Stimulated activated naive CD8-positive, alpha-beta T cell treated with anti-CD3 and anti-CD28 coated beads, Interleukin-15, Interleukin-2, amounts not matched to agents 100 ng/mL and 50 ng/mL, for 24 hours (primary cell): ENCODE results near the gene NOC2L.

ENCODE experiments used
- H3K27ac Mint-ChIP-seq: one replicate; pipeline ENCODE4 v1.8.0; 2021; ENCODE audit warnings: mild to moderate bottlenecking, mixed read lengths
- H3K27me3 Mint-ChIP-seq: one replicate; pipeline ENCODE4 v1.8.0; 2021; ENCODE audit warnings: mixed read lengths
- H3K36me3 Mint-ChIP-seq: one replicate; pipeline ENCODE4 v1.8.0; 2021; ENCODE audit warnings: low read depth, mixed read lengths
- H3K4me1 Mint-ChIP-seq: one replicate; pipeline ENCODE4 v1.8.0; 2021; ENCODE audit warnings: low read depth, mixed read lengths
- H3K4me3 Mint-ChIP-seq: one replicate; pipeline ENCODE4 v1.8.0; 2021; ENCODE audit warnings: mild to moderate bottlenecking, mixed read lengths
- H3K9me3 Mint-ChIP-seq: one replicate; pipeline ENCODE4 v1.8.0; 2021; ENCODE audit warnings: mixed read lengths

The NOC2L gene

DNA sequence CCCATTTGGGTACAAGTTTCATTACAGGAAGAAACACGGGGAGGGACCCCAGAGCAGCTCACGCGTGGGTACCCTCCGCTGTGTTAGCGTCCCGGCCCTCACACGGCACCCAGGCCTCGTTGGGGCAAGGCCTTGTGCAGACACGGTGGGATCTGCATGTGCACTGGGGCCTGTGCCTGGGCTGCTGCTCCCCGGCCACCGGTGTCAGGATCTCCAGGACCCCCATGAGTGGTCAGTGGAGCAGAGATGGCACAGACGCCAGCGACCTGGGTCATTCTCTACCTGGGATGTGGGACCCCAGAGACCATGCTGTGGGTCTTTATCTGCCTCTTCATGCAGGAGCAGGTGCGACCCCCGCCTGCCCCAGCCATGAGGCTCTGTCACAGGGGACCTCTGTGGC is 40.7 kb downstream of the NOC2L start:
- Mint-ChIP-seq H3K27ac (no peak overlapping the region), H3K4me3 (no peak overlapping the region), H3K27me3 (peaks cover 36% of the 10 kb centered on the region), H3K9me3 (no peaks in the 10 kb centered on the region), H3K4me1 (peaks cover 13% of the 10 kb centered on the region), H3K36me3 (no peaks in the 10 kb centered on the region)

DNA sequence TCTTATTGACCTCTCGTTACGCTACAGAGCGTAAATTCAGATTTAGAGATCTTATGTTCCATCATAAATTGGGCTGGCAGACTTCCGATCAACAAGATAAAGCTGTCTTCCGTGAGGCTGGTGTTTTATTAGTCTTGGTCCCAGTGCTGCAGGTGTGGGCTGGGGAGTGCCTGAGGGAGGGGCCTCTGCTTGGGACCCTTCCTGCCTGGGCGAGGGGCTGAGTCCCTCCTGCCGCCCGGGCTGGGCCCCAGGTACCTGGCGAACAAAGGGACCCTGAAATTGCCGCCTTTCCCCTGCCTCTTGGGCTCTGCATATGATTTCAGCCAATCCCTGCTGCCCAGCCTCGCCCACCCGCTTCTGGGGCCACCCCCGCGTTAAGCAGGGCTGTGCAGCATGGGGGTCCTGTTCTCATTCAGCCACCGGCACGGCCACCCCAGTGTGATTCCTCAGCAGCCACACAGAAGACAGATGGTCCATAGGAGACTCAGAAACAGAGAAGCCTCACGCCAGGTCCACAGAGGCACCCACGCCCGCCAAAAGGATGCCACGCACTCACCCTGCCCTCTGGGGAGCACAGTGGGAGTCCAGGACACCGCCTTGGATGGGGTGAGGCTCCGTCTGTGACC is 41.5 kb downstream of the NOC2L start:
- Mint-ChIP-seq H3K27ac (no peak overlapping the region), H3K27me3 (peaks cover 34% of the 10 kb centered on the region), H3K4me3 (no peak overlapping the region), H3K9me3 (no peaks in the 10 kb centered on the region), H3K4me1 (peaks cover 9% of the 10 kb centered on the region), H3K36me3 (no peaks in the 10 kb centered on the region)

DNA sequence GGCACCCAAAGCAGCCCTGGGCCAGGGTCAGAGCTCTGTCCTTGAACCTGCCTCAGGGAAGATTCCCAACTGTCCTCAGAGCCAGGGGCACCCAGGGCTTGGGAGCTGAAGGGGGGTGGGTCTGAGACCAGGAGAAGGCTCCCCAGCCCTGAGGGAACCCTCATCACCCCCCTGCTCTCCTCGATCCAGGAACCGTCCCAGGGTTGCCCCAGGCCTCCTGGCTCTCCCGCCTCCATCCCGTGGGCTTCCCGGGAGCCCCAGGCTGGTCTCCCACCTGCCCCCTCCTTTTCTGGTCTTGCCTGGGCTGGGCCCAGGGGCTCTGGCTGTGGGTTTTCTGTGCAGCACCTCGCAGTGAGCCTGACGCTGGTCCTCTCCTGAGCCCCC is 42.0 kb downstream of the NOC2L start:
- H3K4me3 Mint-ChIP-seq = no peak overlapping the region
- H3K36me3 Mint-ChIP-seq = no peaks in the 10 kb centered on the region
- H3K9me3 Mint-ChIP-seq = no peaks in the 10 kb centered on the region
- H3K27me3 Mint-ChIP-seq = peaks cover 32% of the 10 kb centered on the region
- H3K4me1 Mint-ChIP-seq = peaks cover 9% of the 10 kb centered on the region
- no peak overlapping the region for H3K27ac Mint-ChIP-seq

DNA sequence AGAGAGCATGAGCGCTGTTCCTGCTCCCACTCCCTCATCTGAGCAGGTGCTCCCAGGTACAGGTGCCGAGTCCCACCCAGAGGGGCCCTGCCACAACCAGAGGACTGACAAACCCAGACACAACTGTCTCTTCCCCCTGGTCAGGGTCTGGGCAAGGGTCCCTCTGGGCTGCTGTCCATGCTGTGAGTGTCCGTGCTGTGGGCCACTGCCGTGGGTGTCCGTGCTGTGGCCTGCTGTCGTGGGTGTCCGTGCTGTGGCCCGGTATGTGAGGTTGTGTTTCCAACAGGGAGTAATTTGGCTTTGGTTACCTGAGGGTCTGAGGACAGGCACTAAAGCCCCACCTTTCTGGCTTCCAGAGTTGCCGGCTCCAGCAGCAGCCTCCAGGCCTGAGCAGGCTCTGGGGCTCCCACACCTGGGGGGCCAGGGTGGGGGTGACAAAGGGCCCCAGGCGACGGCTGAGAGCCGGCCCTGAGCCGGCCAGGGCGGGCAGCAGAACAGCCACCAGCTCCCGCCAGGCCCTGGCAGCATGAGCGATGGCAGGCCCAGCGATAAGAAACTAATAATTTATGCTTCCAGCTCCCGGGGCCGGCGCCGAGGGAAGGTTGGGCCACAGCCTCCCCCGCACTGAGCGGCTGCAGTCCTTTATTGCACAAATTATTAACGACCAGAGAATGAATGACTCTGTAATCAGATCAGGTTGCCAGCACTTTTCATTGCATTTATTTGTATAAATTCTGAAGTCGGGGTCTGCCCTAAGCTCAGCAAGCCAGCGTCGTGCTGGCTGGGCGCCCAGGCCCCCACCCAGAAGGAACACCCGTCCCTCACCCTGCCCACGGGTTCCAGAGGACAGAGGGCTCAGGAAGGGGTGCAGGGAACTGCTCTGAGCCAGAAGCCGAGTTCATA is 42.6 kb downstream of the NOC2L start:
- Mint-ChIP-seq H3K36me3 (no peaks in the 10 kb centered on the region), H3K4me3 (no peak overlapping the region), H3K9me3 (no peaks in the 10 kb centered on the region), H3K27ac (no peak overlapping the region), H3K4me1 (peaks cover 6% of the 10 kb centered on the region), H3K27me3 (peaks cover 30% of the 10 kb centered on the region)

DNA sequence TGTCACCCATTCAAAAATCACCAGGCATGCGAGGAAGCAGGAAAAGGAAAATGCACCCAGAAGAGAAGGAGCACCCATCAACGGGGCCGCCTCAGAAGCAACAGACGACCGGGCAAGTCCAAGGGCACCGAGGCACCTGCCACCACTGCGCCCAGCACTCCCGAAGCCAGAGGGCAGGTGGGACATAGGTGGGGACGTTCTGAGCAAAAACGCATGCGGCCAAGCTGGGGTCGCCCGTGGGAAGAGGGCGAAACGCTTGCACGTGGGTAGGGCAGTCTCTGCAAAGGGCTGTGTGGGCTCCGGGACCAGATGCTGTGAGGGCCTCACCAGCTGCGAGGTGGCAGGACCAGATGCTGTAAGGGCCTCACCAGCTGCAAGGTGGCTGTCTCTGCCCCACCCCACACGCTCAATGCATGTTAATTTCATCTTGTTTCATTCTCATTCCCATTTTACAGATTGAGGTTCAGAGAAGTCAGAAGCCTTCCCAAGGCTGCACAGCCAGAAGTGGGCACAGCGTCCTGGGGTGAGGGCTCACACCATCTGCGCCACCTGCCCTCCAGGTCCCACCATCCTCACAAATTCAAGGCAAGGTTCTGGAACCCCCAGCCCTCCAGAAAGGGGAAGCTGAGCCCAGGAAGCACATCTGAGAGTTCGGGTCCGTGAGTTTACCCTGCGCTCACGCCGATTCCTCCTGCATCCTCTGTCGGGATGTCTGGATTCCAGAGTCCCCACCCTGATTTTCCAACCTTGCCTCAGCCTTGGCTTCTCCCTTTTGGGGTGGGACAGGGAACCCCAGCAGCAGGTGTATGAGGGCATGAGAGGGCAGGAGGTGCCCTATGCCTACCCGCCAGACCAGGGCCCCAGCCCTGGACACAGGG is 43.5 kb downstream of the NOC2L start:
- H3K27ac Mint-ChIP-seq = no peak overlapping the region
- no peak overlapping the region for H3K4me3 Mint-ChIP-seq
- H3K4me1 Mint-ChIP-seq = peaks cover 2% of the 10 kb centered on the region
- H3K9me3 Mint-ChIP-seq = no peaks in the 10 kb centered on the region
- peaks cover 32% of the 10 kb centered on the region for H3K27me3 Mint-ChIP-seq
- no peaks in the 10 kb centered on the region for H3K36me3 Mint-ChIP-seq

DNA sequence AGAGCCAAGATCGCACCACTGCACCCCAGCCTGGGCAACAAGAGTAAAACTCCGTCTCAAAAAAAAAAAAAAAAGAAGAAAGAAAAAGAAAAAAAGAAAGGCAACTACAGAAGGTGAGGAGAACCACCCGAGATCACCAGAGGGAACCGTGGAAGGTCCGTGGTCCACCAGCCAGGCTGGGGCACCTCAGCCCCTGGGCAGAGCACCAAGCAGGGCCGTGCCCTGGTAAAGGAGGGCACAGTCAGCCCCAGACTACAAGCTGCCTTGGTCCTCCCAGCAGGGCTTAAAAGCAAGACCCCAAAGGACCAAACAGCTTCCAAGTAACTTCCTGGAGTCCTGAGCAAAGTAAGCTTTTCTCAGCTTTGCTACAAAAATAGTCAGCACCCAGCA is 44.2 kb downstream of the NOC2L start:
- no peak overlapping the region for H3K27ac Mint-ChIP-seq
- no peaks in the 10 kb centered on the region for H3K9me3 Mint-ChIP-seq
- no peaks in the 10 kb centered on the region for H3K4me1 Mint-ChIP-seq
- no peak overlapping the region for H3K4me3 Mint-ChIP-seq
- H3K36me3 Mint-ChIP-seq = no peaks in the 10 kb centered on the region
- H3K27me3 Mint-ChIP-seq = peaks cover 27% of the 10 kb centered on the region

DNA sequence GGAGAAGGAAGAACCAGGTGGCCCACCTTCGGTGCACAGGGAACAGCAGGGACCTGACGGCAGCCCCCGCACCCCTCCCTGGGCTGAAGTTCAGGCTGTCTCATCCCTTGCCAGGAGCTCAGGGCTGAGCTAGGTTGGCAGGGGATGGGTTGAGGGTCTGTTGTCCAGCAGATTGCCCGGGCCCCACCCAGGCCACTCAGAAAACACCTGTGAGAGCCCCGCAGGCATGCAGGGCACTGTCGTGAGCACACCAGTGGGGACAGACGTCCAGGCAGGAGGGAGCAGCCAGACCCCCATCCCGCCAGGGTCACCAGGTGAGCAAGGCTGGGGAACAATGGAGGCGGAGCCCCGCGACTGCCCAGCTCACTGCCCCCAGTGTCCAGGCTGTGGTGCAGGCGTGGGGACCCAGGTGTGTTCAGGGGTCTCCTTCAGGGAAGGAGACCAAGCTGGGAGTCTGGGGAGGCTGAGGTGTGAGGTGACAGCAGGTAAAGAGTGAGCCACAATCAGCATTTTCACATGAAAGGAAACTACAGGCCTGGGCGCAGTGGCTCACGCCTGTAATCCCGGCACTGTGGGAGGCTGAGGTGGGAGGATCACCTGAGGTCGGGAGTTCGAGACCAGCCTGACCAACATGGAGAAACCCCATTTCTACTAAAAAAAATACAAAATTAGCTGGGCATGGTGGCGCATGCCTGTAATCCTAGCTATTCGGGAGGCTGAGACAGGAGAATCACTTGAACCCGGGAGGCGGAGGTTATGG is 44.7 kb downstream of the NOC2L start:
- Mint-ChIP-seq H3K27me3 (peaks cover 27% of the 10 kb centered on the region), H3K4me3 (no peak overlapping the region), H3K36me3 (no peaks in the 10 kb centered on the region), H3K4me1 (no peaks in the 10 kb centered on the region), H3K27ac (no peak overlapping the region), H3K9me3 (no peaks in the 10 kb centered on the region)

DNA sequence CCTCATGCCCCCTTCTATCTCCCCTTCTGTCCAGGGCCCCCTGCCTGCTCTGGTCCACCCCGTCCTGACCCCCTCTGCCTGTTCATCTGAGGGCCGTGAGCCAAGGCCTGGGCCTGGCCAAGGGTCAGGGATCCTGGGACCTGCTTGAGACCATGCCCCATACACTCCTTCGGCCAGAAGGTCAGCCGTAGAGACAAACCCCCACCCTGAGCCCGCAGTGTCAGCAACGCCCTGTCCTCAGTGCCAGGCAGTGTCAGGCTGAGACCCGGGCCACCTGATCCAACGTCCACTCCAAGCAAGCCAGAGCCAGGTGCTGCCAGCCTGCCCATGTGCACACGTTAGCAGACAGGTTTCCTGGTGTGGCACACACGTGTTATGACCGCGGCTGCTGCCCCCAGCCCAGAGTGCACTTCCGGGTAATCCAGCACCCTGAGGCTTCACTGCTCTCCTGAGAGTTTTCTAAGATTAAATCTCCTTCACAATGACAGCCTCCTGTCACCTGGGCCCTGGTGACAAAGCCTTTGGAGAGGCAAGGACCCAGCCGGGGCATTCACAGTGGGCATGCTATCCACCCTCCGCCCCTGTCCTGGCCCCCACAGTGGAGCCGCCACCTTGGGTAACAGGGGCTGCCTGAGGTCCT is 45.4 kb downstream of the NOC2L start:
- Mint-ChIP-seq H3K27me3 (peaks cover 24% of the 10 kb centered on the region), H3K9me3 (no peaks in the 10 kb centered on the region), H3K36me3 (no peaks in the 10 kb centered on the region), H3K4me1 (no peaks in the 10 kb centered on the region), H3K4me3 (no peak overlapping the region), H3K27ac (no peak overlapping the region)

DNA sequence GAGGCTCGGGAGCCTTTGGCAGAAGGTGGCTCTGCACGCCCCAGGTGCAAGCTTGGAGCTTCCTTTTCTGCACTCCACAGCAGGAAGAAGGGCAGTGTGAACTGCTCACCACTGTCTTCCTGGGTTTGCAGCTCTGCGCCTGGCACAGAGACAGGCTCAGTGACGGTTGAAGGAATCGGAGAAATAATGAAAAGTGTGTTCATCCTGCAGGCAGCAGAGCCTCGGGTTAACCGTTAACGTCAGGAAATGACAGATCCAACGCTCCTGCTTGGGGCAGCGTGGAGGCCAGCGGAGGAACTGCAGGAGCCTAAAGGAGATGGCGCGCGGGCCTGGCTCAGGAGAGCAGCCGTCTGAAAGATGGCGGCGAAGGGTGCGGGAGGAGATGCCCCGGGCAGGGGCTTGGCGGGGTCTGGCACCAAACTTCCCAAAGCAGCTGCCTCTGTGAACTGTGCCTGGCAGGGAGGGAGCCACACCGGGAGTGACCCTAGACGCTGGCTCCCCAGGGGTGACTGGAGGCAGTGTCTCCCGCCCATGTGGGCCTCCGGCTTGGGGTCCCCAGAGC is 46.2 kb downstream of the NOC2L start:
- Mint-ChIP-seq H3K9me3 (no peaks in the 10 kb centered on the region), H3K4me3 (no peak overlapping the region), H3K27me3 (peaks cover 28% of the 10 kb centered on the region), H3K27ac (no peak overlapping the region), H3K36me3 (peaks cover 6% of the 10 kb centered on the region), H3K4me1 (no peaks in the 10 kb centered on the region)

DNA sequence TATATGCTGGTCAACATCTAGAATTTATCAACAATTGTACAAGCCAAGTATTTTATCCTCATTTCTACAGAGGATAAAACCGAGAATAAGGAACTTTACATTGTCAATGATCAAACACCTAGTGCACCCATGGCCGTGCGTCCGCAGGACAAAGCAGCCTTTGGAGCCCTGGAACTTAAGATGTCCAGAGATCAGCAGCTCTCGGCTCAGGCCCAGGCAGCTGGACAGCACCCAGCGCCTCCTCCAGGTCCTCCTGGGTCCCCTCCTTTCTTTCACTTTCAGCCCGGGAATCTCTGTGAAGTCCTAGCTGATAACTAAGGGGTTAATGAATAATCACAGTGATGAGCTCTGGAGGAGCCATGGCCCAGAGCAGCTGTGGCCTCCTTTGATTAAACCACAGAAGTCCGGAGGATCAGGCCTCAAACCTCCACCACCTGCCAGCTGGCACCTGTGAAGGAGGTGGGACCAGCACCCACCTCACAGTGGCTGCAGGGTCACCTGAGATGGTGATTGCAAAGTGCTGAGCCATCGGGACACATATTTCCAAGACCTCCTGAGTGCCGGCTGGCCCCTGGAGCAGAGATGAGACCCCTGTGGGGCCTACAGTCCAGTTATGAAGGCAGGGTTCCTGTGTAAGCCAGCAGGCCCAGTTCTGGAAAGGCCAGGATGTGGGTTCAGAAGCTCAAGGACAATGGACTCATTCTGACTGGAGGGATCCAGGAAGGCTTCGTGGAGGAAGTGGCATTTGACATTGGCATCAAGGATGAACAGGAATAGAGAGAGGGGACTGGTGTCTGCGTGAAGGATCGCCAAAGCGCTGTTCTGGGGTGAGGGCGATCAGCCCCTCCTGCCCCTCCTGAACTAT is 46.9 kb downstream of the NOC2L start:
- no peak overlapping the region for H3K27ac Mint-ChIP-seq
- peaks cover 6% of the 10 kb centered on the region for H3K36me3 Mint-ChIP-seq
- H3K27me3 Mint-ChIP-seq = peaks cover 30% of the 10 kb centered on the region

DNA sequence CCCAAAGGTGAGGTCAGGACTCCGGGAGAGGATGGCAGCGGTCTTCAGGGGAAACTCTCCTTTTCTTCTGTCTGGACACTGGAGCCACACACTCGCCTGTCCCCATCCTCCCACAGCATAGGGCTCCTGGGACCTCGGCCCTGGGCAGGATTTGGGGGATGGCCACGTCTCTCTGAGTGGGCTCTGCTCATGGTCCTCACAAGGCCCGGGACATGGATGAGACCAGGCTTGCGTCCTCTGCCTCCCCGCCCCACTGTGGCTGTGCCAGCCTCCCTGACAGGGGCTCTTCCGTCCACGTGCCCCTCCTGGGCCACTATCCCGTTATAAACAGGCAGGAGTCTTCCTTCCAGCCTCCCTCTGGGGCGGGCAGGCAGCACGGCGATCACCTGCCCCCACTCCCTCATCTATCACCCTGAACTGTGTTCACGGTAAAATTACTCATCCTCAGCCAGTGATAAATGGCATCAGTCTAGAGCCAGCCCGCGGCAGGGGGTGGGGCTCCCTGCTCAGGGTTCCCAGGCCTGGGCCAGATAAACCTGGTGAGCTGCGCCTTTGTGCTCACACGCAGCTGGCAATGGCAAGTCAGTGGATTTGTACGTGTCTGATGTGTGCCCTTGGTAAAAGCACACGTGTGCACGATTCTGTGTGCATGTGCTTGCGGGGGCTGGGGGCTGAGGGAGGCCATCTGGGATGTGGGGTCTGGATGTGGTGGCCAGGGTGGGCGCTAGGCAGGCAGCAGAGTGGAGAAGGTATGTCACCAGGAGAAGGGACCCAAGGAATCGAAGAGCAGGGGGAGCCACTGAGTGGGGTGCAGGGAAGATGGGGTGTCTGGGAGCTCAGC is 48.0 kb downstream of the NOC2L start:
- H3K4me1 Mint-ChIP-seq = no peaks in the 10 kb centered on the region
- no peaks in the 10 kb centered on the region for H3K9me3 Mint-ChIP-seq
- peaks cover 6% of the 10 kb centered on the region for H3K36me3 Mint-ChIP-seq
- peaks cover 40% of the 10 kb centered on the region for H3K27me3 Mint-ChIP-seq
- H3K27ac Mint-ChIP-seq = no peak overlapping the region
- H3K4me3 Mint-ChIP-seq = no peak overlapping the region

More for the DNA sequence above, 46.9 kb downstream of the NOC2L start:
- Mint-ChIP-seq H3K9me3 (no peaks in the 10 kb centered on the region), H3K4me1 (no peaks in the 10 kb centered on the region), H3K4me3 (no peak overlapping the region)

DNA sequence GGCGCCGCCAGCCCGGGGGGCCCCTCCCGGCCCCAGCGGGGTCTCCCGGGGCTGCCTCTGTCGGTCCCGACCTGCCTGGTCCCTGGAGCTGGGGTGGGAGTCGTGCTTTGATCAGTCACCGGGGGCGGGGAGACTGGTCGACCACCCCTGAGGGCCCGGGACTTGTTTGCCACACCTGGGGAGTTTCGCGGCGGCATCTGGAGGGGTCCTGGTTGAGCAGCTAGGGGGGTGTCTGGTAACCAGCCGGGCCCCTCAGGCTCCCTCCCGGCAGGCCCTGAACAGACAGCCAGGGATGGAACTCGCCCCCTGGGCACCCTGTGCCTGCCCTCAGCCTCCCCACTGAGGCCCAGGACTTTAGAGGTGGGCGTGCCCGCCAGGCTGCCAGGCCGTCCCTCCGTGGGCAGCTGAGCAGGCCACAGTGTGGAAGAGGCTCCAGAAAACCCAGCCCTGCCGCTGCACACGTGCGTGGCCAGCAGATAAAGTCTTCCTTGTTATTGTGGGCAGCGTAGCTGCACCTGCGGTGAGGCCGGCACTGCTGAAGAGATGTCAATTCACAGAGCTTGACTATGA is 48.7 kb downstream of the NOC2L start:
- Mint-ChIP-seq H3K4me1 (peaks cover under 1% of the 10 kb centered on the region), H3K4me3 (no peak overlapping the region), H3K27me3 (peaks cover 45% of the 10 kb centered on the region), H3K9me3 (no peaks in the 10 kb centered on the region), H3K36me3 (peaks cover 6% of the 10 kb centered on the region), H3K27ac (no peak overlapping the region)
